Uterus (tissue), 4 donors: ENCODE data around the gene RBMX2. TPM values are rescaled to one million over a fixed set of nuclear protein-coding genes. Genes with fewer than 3 reads are reported as not detected.

ENCODE experiments used
- DNase-seq, 2 donors: peaks; one replicate each; pipeline ENCODE4 v3.0.0-alpha.2; 2019 to 2020
- H3K27ac ChIP-seq, 2 donors: fragments of 200-600 bp; sonication (generic); 1 replicate in 1 of 2; 2 replicates in 1 of 2; pipeline ENCODE4 v1.5.1; 2016 to 2018
- H3K27me3 ChIP-seq, 2 donors: fragments of 200-600 bp; sonication (generic); one replicate each; pipeline ENCODE4 v1.5.1; 2018 to 2019; ENCODE audit warnings: control low read depth in 1 of 2
- H3K36me3 ChIP-seq, 2 donors: fragments of 200-600 bp; sonication (generic); one replicate each; pipeline ENCODE4 v1.5.1; 2019; ENCODE audit warnings: control low read depth in 1 of 2
- H3K4me1 ChIP-seq, 2 donors: fragments of 200-600 bp; sonication (generic); one replicate each; pipeline ENCODE4 v1.5.1; 2018 to 2019; ENCODE audit warnings: control low read depth in 1 of 2
- H3K4me3 ChIP-seq, 2 donors: fragments of 200-600 bp; sonication (generic); 1 replicate in 1 of 2; 2 replicates in 1 of 2; pipeline ENCODE4 v1.5.1; 2018 to 2019; ENCODE audit warnings: mild to moderate bottlenecking in 1 of 2
- H3K9me3 ChIP-seq, 2 donors: fragments of 200-600 bp; sonication (generic); one replicate each; pipeline ENCODE4 v1.5.1; 2019; ENCODE audit warnings: control low read depth in 1 of 2
- CTCF ChIP-seq, 4 experiments: fragments of 200-600 bp in 2 of 4; fragments of 450-650 bp in 2 of 4; sonication (generic) in 2 of 4; IDR thresholded peaks; one replicate each; pipeline ENCODE4 v1.5.1; 2016 to 2019; ENCODE audit warnings: antibody characterized with exemption in 4 of 4, mild to moderate bottlenecking in 2 of 4, moderate library complexity in 1 of 4
- POLR2A ChIP-seq, 2 donors: fragments of 450-650 bp; IDR thresholded peaks; one replicate each; pipeline ENCODE4 v1.6.1; 2016; ENCODE audit warnings: antibody characterized with exemption in 2 of 2, mild to moderate bottlenecking in 1 of 2, moderate library complexity in 1 of 2
- intact Hi-C: fragments of 100-400 bp; cut with DNase I; formaldehyde crosslinking; loops from one replicate; pipeline ENCODE4 v1.15.1; 2023; ENCODE audit warnings: low total_unique reads
- total RNA-seq, 4 donors: library from RNA; depleted of rRNA in 3 of 4; stranded (reverse); fragments of >200 nt in 3 of 4; gene quantifications; one replicate each; pipeline versions ENCODE4 v1.1.0 to v1.2.4, GENCODE V29; 2014 to 2023
- donor health status: DM: yes; HTN: yes; CAD: no.

The RBMX2 gene
- total RNA-seq, 4 donors from 2014 or later: 9.2 to 21.0 (median 17.1) TPM

GRCh38 chrX:130443875-130444274 is 42.1 kb downstream of the RBMX2 start:
- Histone ChIP-seq H3K4me1 (no peaks in the 10 kb centered on the region), H3K36me3 (no peaks in the 10 kb centered on the region), H3K9me3 (no peaks in the 10 kb centered on the region), H3K4me3 (no peak overlapping the region), H3K27me3 (no peaks in the 10 kb centered on the region), H3K27ac (no peak overlapping the region)
- intact Hi-C loops: no loop called here
- no peak for DNase-seq
- no peak for TF ChIP-seq CTCF (IDR thresholded peaks at IDR 0.05)
- TF ChIP-seq POLR2A (IDR thresholded peaks at IDR 0.05): no peak

- H3K9me3 ChIP-seq: no peaks in the 10 kb centered on the region
- intact Hi-C loops: no loop called here
- H3K4me1 ChIP-seq: no peaks in the 10 kb centered on the region
- no peak for DNase-seq
- no peaks in the 10 kb centered on the region for H3K27me3 ChIP-seq
- H3K4me3 ChIP-seq: no peak overlapping the region
- H3K36me3 ChIP-seq: no peaks in the 10 kb centered on the region
- no peak for TF ChIP-seq CTCF (IDR thresholded peaks at IDR 0.05)
- no peak for TF ChIP-seq POLR2A (IDR thresholded peaks at IDR 0.05)
- H3K27ac ChIP-seq: no peak overlapping the region
These were observed 43.0 kb downstream of the RBMX2 start for GRCh38 chrX:130444641-130445336.

GRCh38 chrX:130446974-130447373 is 45.2 kb downstream of the RBMX2 start:
- Histone ChIP-seq H3K4me1 (no peaks in the 10 kb centered on the region), H3K9me3 (no peaks in the 10 kb centered on the region)

More at GRCh38 chrX:130446974-130447373, 45.2 kb downstream of the RBMX2 start:
- H3K27me3 ChIP-seq: no peaks in the 10 kb centered on the region
- DNase-seq: no peak
- no peaks in the 10 kb centered on the region for H3K36me3 ChIP-seq
- TF ChIP-seq POLR2A (IDR thresholded peaks at IDR 0.05) (no peak), CTCF (IDR thresholded peaks at IDR 0.05) (no peak)
- intact Hi-C loops: no loop called here
- H3K27ac ChIP-seq: no peak overlapping the region
- no peak overlapping the region for H3K4me3 ChIP-seq

Other genes with a start within 250 kb of the RBMX2 start
- gene AIFM1, start 236.1 kb upstream of the RBMX2 start, total RNA-seq: 10 to 100 TPM in 3 of 4 donors, 1 to 10 TPM in 1; 7.7 to 21.2 (median 19.1) TPM
- gene RAB33A, start 230.0 kb upstream of the RBMX2 start, total RNA-seq: 1 to 10 TPM in 3 of 4 donors, not detected in 1; 1.5 to 3.0 (median 1.8) TPM
- 10 to 100 TPM in 1 of 4 donors, 1 to 10 TPM in 3; 1.8 to 10.4 (median 6.0) TPM for gene ZNF280C, start 133.1 kb upstream of the RBMX2 start, total RNA-seq
- gene SLC25A14, start 62.1 kb upstream of the RBMX2 start, total RNA-seq: 10 to 100 TPM in 3 of 4 donors, 1 to 10 TPM in 1; 3.3 to 27.6 (median 15.6) TPM
- gene GPR119, start 16.3 kb upstream of the RBMX2 start, total RNA-seq: not detected